HG02852 (cell line): ENCODE data around the gene ZNF821.
"Not testable (repeated sequence)": the region's sequence is repeated elsewhere in the genome, so short reads cannot be mapped to it uniquely, and the experiment has no call there.

Source experiments
- ATAC-seq: cut with Tn5 transposase; IDR thresholded peaks from one replicate; pipeline ENCODE4 v1.9.1; 2021; ENCODE audit warnings: mild to moderate bottlenecking, moderate library complexity; ENCODE audit not compliant: unreplicated experiment

ZNF821 gene

DNA sequence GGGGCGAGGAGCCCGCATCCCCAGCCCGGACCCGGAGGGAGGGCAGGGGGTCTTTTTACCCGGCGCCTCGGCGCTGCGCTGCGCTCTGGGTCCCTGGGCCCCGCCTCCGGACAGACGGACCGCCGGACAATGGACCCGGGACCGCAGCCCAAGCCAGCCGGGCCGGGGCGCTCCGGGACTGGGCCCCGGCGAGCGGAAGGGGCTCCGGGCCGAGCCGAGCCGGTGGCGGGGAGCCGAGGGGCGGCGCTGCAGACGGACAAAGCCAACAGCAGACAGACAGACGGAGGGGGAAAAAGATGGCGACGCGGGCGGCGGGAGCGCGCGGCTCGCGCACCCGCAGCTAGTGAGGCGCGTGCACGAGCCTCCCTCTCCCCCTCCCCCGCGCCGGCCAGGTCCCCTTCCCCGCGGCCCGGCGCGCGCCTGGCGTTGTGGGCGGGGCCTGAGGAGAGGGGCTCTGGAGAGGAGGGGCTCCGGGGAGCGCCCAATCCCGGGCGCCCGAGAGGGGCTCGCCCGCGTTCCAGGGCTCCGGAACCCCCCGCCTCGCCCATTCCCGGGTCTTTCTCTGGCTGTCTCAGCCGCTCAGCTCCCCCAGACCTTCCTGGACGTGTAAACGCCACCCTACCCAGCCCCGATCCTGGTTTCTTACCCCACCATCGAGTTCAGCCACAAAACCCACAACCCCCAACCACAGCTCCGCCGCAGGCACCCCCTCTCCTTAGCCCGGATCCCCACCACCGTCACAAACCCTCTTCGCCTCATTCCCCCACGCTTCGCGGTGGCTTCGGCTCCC lies at the start of gene ZNF821:
TSS of gene ZNF821 (minus strand) at position 334 of the 790 bp plus-strand sequence. CDS start 4,236 bp downstream, outside the sequence.
- peak; percentile 46 for ATAC-seq

DNA sequence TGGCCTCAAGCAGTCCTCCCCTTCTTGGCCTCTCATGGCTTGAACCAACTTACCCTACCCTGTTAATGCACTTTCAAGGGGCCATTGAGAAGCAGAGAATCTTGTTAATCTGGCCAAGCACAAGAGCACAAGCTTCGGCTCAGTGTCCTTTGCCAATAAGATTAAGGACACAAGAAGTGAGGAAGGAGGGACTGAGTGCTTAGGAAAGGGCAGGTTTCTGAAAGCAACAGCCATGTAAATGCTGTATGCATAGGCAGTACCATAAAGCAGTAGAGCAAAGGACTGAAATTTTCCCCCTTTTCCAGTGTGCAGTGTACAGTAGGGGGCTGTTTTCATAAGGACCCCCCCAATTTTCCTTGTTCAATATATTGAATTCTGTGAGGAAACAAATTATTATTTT lies 49.0 kb upstream of the ZNF821 start:
- ATAC-seq: no peak

- no peak for ATAC-seq
Measured at GRCh38 chr16:71931599-71931998, 47.6 kb upstream of the ZNF821 start.

- no peak for ATAC-seq
Measured at GRCh38 chr16:71931001-71931400, 47.0 kb upstream of the ZNF821 start.

DNA sequence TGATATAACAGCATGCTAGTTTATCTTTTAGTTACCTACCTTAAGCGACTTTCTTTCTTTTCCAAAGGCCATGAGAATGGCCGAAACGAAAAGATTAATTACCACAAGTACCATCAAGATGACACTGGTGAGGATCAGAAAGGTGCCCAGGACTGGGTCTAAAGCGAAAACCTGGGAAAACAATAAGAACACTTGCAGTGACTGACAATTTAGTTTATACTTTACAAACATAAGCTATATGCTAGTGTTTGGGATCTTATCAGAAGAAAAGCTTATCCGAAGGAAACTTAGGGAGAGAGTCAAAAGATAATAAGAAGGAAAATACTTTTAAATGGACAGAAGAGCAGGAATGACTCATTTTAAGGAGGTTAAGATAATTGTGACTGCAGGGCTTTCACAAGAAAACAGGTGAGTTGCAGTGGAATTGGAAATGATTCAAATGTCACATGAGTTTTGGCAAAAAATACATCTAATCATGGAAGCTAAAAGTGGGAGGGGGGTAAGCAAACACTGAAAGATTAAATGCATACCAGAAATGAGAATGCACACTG lies 46.1 kb upstream of the ZNF821 start:
- no peak for ATAC-seq

DNA sequence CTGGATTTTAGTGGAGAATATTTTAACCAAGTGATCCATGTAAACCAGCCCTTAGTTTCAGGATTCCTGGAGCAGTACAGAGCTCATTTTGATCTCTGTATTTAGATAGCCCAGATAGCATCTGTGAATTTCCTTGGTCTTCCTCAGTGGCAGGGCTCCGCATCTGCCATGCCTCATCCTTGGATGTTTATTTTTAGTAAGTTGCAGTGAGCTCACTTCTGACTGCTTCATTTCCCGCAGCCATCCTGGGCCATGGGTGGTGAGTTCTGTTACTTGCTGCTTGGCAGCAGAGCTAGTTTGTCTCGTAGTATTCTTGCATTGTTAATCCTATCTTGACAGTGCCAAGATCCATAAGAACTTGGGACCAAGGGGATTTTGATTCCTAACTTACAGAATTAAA lies 45.1 kb upstream of the ZNF821 start:
- no peak for ATAC-seq

GRCh38 chr16:71927787-71928186 lies 43.8 kb upstream of the ZNF821 start:
- ATAC-seq: no peak

GRCh38 chr16:71927383-71927782 lies 43.4 kb upstream of the ZNF821 start:
- no peak for ATAC-seq

- no peak for ATAC-seq
Measured at GRCh38 chr16:71924710-71925109, 40.7 kb upstream of the ZNF821 start.

GRCh38 chr16:71923941-71924690 lies 40.1 kb upstream of the ZNF821 start:
- no peak for ATAC-seq

DNA sequence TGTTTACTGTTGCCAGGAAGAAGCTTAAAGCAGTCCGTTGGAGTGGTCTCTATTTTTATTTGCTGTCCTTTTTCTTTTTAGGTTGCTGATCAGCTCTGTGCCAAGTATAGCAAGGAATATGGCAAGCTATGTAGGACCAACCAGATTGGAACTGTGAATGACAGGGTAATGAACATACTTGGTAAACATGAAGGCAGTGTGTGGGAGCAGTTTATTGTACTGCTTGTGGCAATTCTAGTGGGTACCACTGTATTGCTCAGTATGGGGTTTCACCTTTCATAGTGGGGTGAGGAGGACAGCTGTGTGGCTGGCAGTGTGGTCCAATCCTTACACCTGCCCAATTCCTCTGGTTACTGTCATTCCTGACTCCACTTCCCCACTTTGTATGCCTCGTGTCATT lies 36.7 kb upstream of the ZNF821 start:
- ATAC-seq: no peak

GRCh38 chr16:71919035-71919434 lies 35.1 kb upstream of the ZNF821 start:
- ATAC-seq: peak; percentile 83

DNA sequence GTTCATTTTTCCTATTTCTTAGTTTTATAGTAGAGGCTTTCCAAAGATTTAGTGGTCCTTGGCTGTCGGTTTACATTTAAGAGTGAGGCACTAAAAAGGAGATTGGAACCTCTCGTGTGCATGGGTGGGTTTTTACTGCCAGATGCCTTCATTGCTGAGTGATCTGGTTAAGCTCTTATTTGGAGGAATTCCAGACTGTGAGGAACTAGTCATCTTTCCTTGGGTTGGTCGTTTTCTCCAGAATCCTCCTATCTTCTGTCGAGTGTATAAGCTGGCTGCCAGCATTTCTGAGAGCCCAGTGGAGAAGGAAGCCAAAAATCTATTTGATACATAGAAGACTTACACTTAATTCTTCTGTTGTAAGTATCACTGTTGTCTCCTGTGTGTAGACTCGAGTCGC lies 33.9 kb upstream of the ZNF821 start:
- no peak for ATAC-seq

GRCh38 chr16:71916397-71916920 lies 32.5 kb upstream of the ZNF821 start:
- ATAC-seq: no peak

- ATAC-seq: no peak
Measured at GRCh38 chr16:71915350-71915749, 31.4 kb upstream of the ZNF821 start.

GRCh38 chr16:71914802-71915201 lies 30.8 kb upstream of the ZNF821 start:
- no peak for ATAC-seq

DNA sequence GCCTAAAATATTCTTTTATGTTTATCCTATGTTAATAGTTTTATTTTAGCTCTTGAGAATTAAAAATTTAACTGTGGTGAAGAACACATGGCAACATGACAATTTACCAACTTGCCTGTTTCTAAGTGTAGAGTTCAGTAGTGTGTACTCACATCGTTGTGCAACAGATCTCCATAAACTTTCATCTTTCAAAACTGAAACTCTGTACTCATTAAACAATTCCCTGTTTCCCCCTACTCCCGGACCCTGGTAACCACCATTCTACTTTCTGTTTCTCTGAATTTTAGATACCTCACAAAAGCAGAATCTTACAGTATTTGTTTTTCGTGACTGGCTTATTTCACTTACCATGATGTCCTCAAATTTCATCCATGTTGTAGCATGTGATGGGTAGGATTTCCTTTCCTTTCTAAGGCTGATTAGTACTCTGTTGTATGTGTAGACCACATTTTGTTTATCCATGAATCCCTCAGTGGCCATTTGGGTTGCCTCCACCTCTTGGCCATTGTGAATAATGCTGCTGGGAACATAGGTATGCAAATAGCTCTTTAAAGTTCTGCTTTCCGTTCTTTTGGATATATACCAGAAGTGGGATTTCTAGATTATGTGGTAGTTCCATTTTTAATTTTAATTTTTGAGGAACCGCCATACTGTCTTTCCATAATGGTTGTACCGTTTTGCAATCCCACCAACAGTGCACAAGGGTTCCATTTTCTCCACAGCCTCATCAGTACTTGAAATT lies 28.7 kb upstream of the ZNF821 start:
- no peak for ATAC-seq

DNA sequence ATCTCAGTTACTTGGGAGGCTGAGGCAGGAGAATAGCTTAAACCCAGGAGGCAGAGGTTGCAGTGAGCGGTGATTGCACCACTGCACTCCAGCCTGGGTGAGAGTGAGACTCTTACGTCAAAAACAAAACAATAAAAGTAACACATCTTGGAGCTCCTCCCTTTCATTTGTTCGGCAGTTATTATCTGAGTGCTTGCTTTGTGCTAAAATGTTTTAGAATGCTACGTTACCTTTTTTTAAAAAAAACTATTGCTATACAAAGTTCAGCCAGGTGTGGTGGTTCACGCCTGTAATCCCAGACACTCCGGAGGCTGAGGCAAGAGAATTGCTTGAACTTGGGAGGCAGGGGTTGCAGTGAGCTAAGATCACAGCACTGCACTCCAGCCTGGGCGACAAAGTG lies 27.1 kb upstream of the ZNF821 start:
- no peak for ATAC-seq

GRCh38 chr16:71905765-71906164 lies 21.8 kb upstream of the ZNF821 start:
- not testable (repeated sequence) for ATAC-seq

DNA sequence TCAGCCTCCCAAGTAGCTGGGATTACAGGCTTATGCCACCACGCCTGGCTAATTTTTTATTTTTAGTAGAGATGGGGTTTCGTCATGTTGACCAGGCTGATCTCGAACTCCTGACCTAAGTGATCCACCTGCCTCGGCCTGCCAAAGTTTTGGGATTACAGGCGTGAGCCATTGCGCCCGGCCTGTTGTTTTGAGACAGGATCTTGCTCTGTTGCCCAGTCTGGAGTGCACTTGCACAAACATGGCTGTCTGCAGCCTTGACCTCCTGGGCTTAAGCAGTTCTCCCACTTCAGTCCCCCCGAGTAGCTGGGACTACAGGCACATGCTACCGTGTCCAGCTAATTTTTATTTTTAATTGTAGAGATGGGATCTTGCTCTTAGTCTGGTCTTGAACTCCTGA lies 20.3 kb upstream of the ZNF821 start:
- ATAC-seq: no peak

DNA sequence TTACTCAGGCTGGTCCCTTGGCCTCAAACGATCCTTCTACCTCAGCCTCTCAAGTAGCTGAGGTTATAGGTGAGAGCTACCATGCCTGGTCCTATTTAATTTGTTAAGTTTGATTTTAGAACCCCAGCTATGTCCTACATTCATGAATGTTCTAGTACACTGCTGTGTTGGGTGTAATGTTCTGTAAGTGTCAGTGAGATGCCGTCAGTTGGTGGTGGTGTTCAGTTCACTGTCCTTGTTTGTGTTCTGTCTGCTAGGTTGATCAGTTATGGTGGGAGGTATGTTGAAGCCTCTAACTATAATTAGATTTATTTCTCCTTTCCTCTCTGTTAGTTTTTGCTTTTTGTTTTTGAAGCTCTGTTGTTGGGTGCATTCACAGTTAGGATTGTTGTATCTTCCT lies 19.6 kb upstream of the ZNF821 start:
- ATAC-seq: no peak
